ENCODE data around the gene ANO2. TPM values are rescaled to one million over a fixed set of nuclear protein-coding genes. Genes with fewer than 3 reads are reported as not detected.

ANO2 gene
- total and polyA plus RNA-seq, 2 donors (not counting 3 experiments of a cell fraction or from before 2014, with no cell fraction given), result 15.4 to 65.0 TPM

DNA sequence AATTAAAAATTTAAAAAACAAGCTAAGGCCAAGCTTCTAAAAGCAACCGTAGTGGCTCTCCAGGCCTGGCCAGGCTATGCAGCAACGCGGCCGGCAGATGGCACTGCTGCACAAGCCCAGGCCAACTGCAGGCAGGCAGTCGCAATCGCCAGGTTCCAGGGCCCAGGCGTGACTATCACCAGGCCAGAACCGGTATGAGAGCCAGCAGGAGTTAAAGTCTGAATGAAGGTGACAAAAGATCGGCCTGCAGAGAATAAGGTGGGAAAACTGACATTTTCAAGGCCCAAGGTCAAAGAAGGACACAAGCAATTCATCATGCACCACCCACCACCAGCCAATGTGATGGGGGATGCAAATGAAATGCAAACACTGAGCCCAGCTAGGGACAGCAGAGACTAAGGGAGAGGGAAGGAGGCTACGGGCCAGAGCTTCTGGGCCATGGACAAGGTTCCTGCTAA, 43.6 kb upstream of the ANO2 start:
- peak; percentile 56 for FAIRE-seq
- no TSS peak for BruUV-seq (replicated peaks)
- no peaks in the 10 kb centered on the region for H3K4me1 ChIP-seq (ENCODE audit: control insufficient read depth, extremely low read depth, insufficient read depth, low read length)
- no peak for TF ChIP-seq JUN (IDR thresholded peaks at IDR 0.05; ENCODE audit: borderline replicate concordance, insufficient read depth, insufficient read length, low read depth)
- no peak for TF ChIP-seq POLR2AphosphoS5 (IDR thresholded peaks at IDR 0.05; ENCODE audit: insufficient read depth, low read depth, low read length)
- TF ChIP-seq, protein P1, sequence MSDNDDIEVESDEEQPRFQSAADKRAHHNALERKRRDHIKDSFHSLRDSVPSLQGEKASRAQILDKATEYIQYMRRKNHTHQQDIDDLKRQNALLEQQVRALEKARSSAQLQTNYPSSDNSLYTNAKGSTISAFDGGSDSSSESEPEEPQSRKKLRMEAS (IDR thresholded peaks at IDR 0.05; ENCODE audit: insufficient read depth, insufficient read length), result no peak
- TF ChIP-seq MYC (IDR thresholded peaks at IDR 0.05; ENCODE audit: low read depth, low read length), result no peak
- no peak for TF ChIP-seq FOS (IDR thresholded peaks at IDR 0.05; ENCODE audit: borderline replicate concordance, insufficient read depth, low read length)
- TF ChIP-seq CTCF (IDR thresholded peaks at IDR 0.05; ENCODE audit: extremely low read depth in 1 of 2, insufficient read depth in 1 of 2, low read depth in 1 of 2, low read length in 2 of 2), result peak; percentile 91 to 93
- H3K4me2 ChIP-seq (ENCODE audit: insufficient read depth, low read length), result no peak overlapping the region
- H3K9me1 ChIP-seq (replicated peaks; ENCODE audit: control insufficient read depth, extremely low read depth, insufficient read depth, low read length), result no peaks in the 10 kb centered on the region
- no peak overlapping the region for H3K27ac ChIP-seq (ENCODE audit: insufficient read depth, low read depth, low read length)
- H3K4me3 ChIP-seq (replicated peaks in 1 of 3; ENCODE audit: insufficient read depth in 1 of 3, low read depth in 1 of 3, low read length in 3 of 3), result no peak overlapping the region
- H3K27me3 ChIP-seq (ENCODE audit: control insufficient read depth in 2 of 2, insufficient read depth in 2 of 2, low read length in 2 of 2), result no peaks in the 10 kb centered on the region
- H3K36me3 ChIP-seq (ENCODE audit: control insufficient read depth in 2 of 2, extremely low read depth in 1 of 2, insufficient read depth in 2 of 2, low read length in 2 of 2), result peaks cover 63 to 79% of the 10 kb centered on the region in 2 experiments
- ChIA-PET POLR2A (no interaction called here), CTCF (interaction anchor here (0.6 to 3.1 kb wide), 24 partner anchors 8 to 611 kb away, joined by 3 to 60 read pairs (median 4); no protein-coding TSS in a partner anchor)
- no peak overlapping the region for H2AFZ ChIP-seq (ENCODE audit: low read depth, low read length)
- intact Hi-C loops (cut with micrococcal nuclease) (loop anchor here (1.0 kb wide), 2 partner anchors 52 to 297 kb away; no protein-coding TSS in a partner anchor), dilution Hi-C loops (cut with MboI; ENCODE audit: extremely low pct_ligation_motif_present, low sequenced_read_pairs) (no loop called here)
- peaks cover 12% of the 10 kb centered on the region for H4K20me1 ChIP-seq (replicated peaks; ENCODE audit: control insufficient read depth, extremely low read depth, insufficient read depth, low read length)
- peaks cover 22% of the 10 kb centered on the region for H3K79me2 ChIP-seq (ENCODE audit: control insufficient read depth, insufficient read depth, low read length)
- peak; percentile 73 for DNase-seq (ENCODE audit: low read depth, low spot score)
- no peak overlapping the region for H3K9ac ChIP-seq (replicated peaks; ENCODE audit: extremely low read depth, insufficient read depth, low read length)
- H3K9me3 ChIP-seq (replicated peaks; ENCODE audit: control insufficient read depth, insufficient read depth, low read length), result no peaks in the 10 kb centered on the region
